SK-N-SH (cell line): ENCODE results near the gene WNK2. TPM values are rescaled to one million over a fixed set of nuclear protein-coding genes. Genes with fewer than 3 reads are reported as not detected.

ENCODE experiments used
- CTCF ChIA-PET: fragments of 300-600, 350-600 bp; formaldehyde crosslinking; extraction: SDS; loops from one replicate; lab custom pipeline; 2021; lab: Yijun Ruan, JAX
- POLR2A ChIA-PET: fragments of 350-600 bp; sonication (Branson Sonifier 250); formaldehyde crosslinking; extraction: SDS; loops from one replicate; lab custom pipeline; 2020; ENCODE audit warnings: antibody characterized with exemption, inconsistent platforms; lab: Yijun Ruan, JAX
- DNase-seq: peaks from one replicate; pipeline ENCODE4 v3.0.0; 2012
- H2AFZ ChIP-seq: fragments of 200-600 bp; sonication (generic); 2 replicates; pipeline ENCODE4 v1.8.1; 2016; ENCODE audit warnings: antibody characterized with exemption, mild to moderate bottlenecking, low read depth
- H3F3A ChIP-seq: fragments of 200-600 bp; sonication (generic); replicated peaks from 2 replicates; pipeline ENCODE3; 2016; ENCODE audit warnings: antibody characterized with exemption, mild to moderate bottlenecking; ENCODE audit not compliant: insufficient read depth
- H3K27ac ChIP-seq, 2 experiments: fragments of 200-500 bp in 1 of 2; fragments of 200-600 bp in 1 of 2; sonication (Bioruptor generic) in 1 of 2; sonication (generic), shearing (Covaris generic) in 1 of 2; 2 replicates each; pipeline versions ENCODE4 v1.5.1 to v1.6.1; 2014 to 2016; ENCODE audit warnings: low read depth in 2 of 2, inconsistent platforms in 1 of 2, low read length in 1 of 2, mild to moderate bottlenecking in 1 of 2, mixed read lengths in 1 of 2
- H3K27me3 ChIP-seq: fragments of 200-600 bp; sonication (generic), shearing (Covaris generic); 2 replicates; pipeline ENCODE4 v1.6.1; 2016; ENCODE audit warnings: mixed run types; ENCODE audit not compliant: insufficient read depth
- H3K36me3 ChIP-seq, 2 experiments: fragments of 200-500 bp in 1 of 2; fragments of 200-600 bp in 1 of 2; sonication (Bioruptor generic) in 1 of 2; sonication (generic) in 1 of 2; replicated peaks in 1 of 2; 2 replicates each; pipeline versions ENCODE3 to v1.5.1; 2014 to 2016; ENCODE audit warnings: low read length in 1 of 2, mild to moderate bottlenecking in 1 of 2; ENCODE audit not compliant: insufficient read depth in 2 of 2, control insufficient read depth in 1 of 2
- H3K4me1 ChIP-seq, 2 experiments: fragments of 200-500 bp in 1 of 2; fragments of 200-600 bp in 1 of 2; sonication (Bioruptor generic) in 1 of 2; sonication (generic), shearing (Covaris generic) in 1 of 2; 2 replicates each; pipeline versions ENCODE4 v1.5.1 to v1.6.1; 2014 to 2016; ENCODE audit warnings: low read depth in 1 of 2, low read length in 1 of 2, mixed run types in 1 of 2; ENCODE audit not compliant: insufficient read depth in 2 of 2, control insufficient read depth in 1 of 2
- H3K4me2 ChIP-seq: fragments of 200-600 bp; sonication (generic), shearing (Covaris generic); 2 replicates; pipeline ENCODE4 v1.6.1; 2017; ENCODE audit warnings: mixed run types
- H3K4me3 ChIP-seq, 2 experiments: fragments of 200-500 bp in 1 of 2; fragments of 200-600 bp in 1 of 2; sonication (Bioruptor generic) in 1 of 2; sonication (generic), shearing (Covaris generic) in 1 of 2; 2 replicates each; pipeline versions ENCODE4 v1.5.1 to v1.8.1; 2014 to 2016; ENCODE audit warnings: low read depth in 2 of 2, inconsistent platforms in 1 of 2, low read length in 1 of 2, mild to moderate bottlenecking in 1 of 2, mixed read lengths in 1 of 2, moderate library complexity in 1 of 2
- H3K79me2 ChIP-seq: fragments of 200-600 bp; sonication (generic); 2 replicates; pipeline ENCODE4 v1.8.1; 2017; ENCODE audit warnings: mild to moderate bottlenecking; ENCODE audit not compliant: insufficient read depth
- H3K9ac ChIP-seq: fragments of 200-600 bp; sonication (generic); 2 replicates; pipeline ENCODE4 v1.6.1; 2017; ENCODE audit warnings: mixed run types
- H3K9me2 ChIP-seq: fragments of 200-600 bp; sonication (generic); 2 replicates; pipeline ENCODE4 v1.6.1; 2017; ENCODE audit warnings: mixed run types
- H3K9me3 ChIP-seq: fragments of 200-600 bp; sonication (generic); 2 replicates; pipeline ENCODE4 v1.6.1; 2017; ENCODE audit warnings: mixed run types, mild to moderate bottlenecking, moderate library complexity
- H4K20me1 ChIP-seq: fragments of 200-600 bp; sonication (generic); 2 replicates; pipeline ENCODE4 v1.6.1; 2017; ENCODE audit warnings: mild to moderate bottlenecking, mixed run types; ENCODE audit not compliant: insufficient read depth
- CHD2 ChIP-seq: fragments of 150-350 bp; IDR thresholded peaks from 2 replicates; pipeline ENCODE4 v1.6.1; 2018; ENCODE audit warnings: low read length; ENCODE audit not compliant: partially characterized antibody
- ELF1 ChIP-seq: IDR thresholded peaks from 2 replicates; pipeline ENCODE4 v1.4.0; 2012
- EZH2phosphoT487 ChIP-seq: fragments of 200-600 bp; sonication (generic); IDR thresholded peaks from 2 replicates; pipeline ENCODE4 v1.6.1; 2017; ENCODE audit warnings: low read depth, mixed run types, mild to moderate bottlenecking, antibody characterized with exemption, moderate library complexity, borderline replicate concordance
- FOSL2 ChIP-seq: IDR thresholded peaks from 2 replicates; pipeline ENCODE4 v1.4.0; 2012; ENCODE audit warnings: low read depth, mild to moderate bottlenecking, moderate library complexity, borderline replicate concordance
- FOXJ3 ChIP-seq: sonication (generic); formaldehyde crosslinking; IDR thresholded peaks from 2 replicates; pipeline ENCODE4 v1.5.1; 2020; ENCODE audit warnings: mild to moderate bottlenecking, missing genetic modification reagents
- JUND ChIP-seq: IDR thresholded peaks from 2 replicates; pipeline ENCODE4 v1.4.0; 2012
- RAD21 ChIP-seq: IDR thresholded peaks from 2 replicates; pipeline ENCODE4 v1.6.1; 2012; ENCODE audit warnings: mild to moderate bottlenecking, low read length
- RFX5 ChIP-seq: IDR thresholded peaks from 2 replicates; pipeline ENCODE4 v1.6.1; 2012; ENCODE audit warnings: mild to moderate bottlenecking, improper control_type of control experiment, low read length
- RXRA ChIP-seq: IDR thresholded peaks from 2 replicates; pipeline ENCODE4 v1.4.0; 2012; ENCODE audit warnings: low read depth, mild to moderate bottlenecking, borderline replicate concordance
- SIN3A ChIP-seq: IDR thresholded peaks from 2 replicates; pipeline ENCODE4 v1.6.1; 2012; ENCODE audit warnings: low read depth, mild to moderate bottlenecking, low read length, moderate library complexity, borderline replicate concordance
- SMC3 ChIP-seq: IDR thresholded peaks from 2 replicates; pipeline ENCODE4 v1.6.1; 2012; ENCODE audit warnings: low read depth, low read length, improper control_type of control experiment
- TCF12 ChIP-seq: IDR thresholded peaks from 2 replicates; pipeline ENCODE4 v1.4.0; 2012
- TEAD4 ChIP-seq: IDR thresholded peaks from 2 replicates; pipeline ENCODE4 v1.4.0; 2012; ENCODE audit warnings: mild to moderate bottlenecking, borderline replicate concordance; ENCODE audit not compliant: insufficient read depth
- YY1 ChIP-seq: IDR thresholded peaks from 2 replicates; pipeline ENCODE4 v1.4.0; 2012; ENCODE audit warnings: low read depth, mild to moderate bottlenecking
- WGBS: methylation state at CpG from one replicate; pipeline ENCODE4 v1.1.6; 2017; ENCODE audit warnings: low lambda C conversion rate; 5-methylcytosine and 5-hydroxymethylcytosine counted together
- polyA plus RNA-seq, 3 experiments: library from polyadenylated mRNA; depleted of rRNA; stranded (reverse); fragments of >200 nt; gene quantifications; 2 replicates each; pipeline ENCODE4 v1.2.3, GENCODE V29; 2012
- TF ChIP-seq, protein P1 (sequence below): IDR thresholded peaks from 2 replicates; pipeline ENCODE4 v1.4.0; 2012; ENCODE audit warnings: low read depth, borderline replicate concordance
- TF ChIP-seq, protein P2 (sequence below): IDR thresholded peaks from 2 replicates; pipeline ENCODE4 v1.4.0; 2012; ENCODE audit warnings: low read depth
- TF ChIP-seq, protein P3 (sequence below): IDR thresholded peaks from 2 replicates; pipeline ENCODE4; 2012
- TF ChIP-seq, protein P4 (sequence below): IDR thresholded peaks from 2 replicates; pipeline ENCODE4 v1.4.0; 2012; ENCODE audit warnings: low read depth, borderline replicate concordance

The WNK2 gene
- polyA plus RNA-seq, 1 of the 3 experiments (the other 2 are of a cell fraction), result 0.12 TPM

DNA sequence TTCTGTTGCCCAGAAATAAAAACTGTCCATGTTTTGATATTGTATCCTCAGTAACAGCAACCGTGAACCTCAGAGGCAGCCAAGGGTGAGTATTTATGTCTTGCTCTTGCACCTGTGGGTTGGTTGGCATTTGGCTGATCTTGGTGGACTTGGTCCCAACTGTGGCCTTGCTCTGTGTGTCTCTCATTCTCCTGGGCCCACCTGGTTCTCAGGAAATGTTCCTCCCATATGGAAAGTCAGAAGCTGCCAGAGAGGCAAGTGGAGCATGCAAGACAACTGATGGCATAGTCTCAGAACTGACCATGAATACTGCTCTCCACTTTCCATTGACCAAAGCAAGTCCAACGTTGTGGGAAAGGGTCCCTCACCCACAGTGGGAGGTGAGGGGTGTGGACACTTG is 36.3 kb upstream of the WNK2 start (continued):
- TF ChIP-seq, protein P1, sequence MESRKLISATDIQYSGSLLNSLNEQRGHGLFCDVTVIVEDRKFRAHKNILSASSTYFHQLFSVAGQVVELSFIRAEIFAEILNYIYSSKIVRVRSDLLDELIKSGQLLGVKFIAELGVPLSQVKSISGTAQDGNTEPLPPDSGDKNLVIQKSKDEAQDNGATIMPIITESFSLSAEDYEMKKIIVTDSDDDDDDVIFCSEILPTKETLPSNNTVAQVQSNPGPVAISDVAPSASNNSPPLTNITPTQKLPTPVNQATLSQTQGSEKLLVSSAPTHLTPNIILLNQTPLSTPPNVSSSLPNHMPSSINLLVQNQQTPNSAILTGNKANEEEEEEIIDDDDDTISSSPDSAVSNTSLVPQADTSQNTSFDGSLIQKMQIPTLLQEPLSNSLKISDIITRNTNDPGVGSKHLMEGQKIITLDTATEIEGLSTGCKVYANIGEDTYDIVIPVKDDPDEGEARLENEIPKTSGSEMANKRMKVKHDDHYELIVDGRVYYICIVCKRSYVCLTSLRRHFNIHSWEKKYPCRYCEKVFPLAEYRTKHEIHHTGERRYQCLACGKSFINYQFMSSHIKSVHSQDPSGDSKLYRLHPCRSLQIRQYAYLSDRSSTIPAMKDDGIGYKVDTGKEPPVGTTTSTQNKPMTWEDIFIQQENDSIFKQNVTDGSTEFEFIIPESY, result no peak
- TF ChIP-seq RFX5, result no peak
- TF ChIP-seq ELF1, result no peak
- TF ChIP-seq FOSL2, result no peak
- no peak for TF ChIP-seq RXRA
- TF ChIP-seq, protein P2, sequence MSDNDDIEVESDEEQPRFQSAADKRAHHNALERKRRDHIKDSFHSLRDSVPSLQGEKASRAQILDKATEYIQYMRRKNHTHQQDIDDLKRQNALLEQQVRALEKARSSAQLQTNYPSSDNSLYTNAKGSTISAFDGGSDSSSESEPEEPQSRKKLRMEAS, result no peak
- TF ChIP-seq SMC3, result no peak
- no peak for TF ChIP-seq YY1

DNA sequence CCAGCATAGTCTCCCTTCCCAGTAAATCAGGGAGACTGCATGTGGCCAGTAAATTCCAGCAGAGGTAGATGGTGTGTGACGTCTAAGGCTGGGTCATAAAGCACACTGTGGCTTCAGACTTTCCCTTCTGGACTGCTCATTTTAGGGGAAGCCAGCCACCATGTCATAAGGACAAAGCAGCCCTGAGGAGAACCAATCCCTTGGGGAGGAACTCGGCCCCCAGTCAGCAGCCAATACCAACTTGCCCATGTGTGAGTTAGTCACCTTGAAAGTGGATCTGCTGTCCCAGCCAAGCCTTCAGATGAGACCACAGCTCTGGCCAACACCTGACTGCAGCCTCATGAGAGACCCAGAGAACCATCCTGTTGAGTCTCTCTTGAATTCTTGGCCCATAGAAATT is 35.2 kb upstream of the WNK2 start:
- Histone ChIP-seq H3K4me3 (no peak overlapping the region), H3K27ac (no peak overlapping the region), H3K9ac (no peak overlapping the region), H3K79me2 (no peaks in the 10 kb centered on the region), H3K4me2 (no peak overlapping the region), H3K4me1 (peaks cover 0 to 9% of the 10 kb centered on the region in 2 experiments; a peak in 1 of 4 replicates), H3K27me3 (no peaks in the 10 kb centered on the region), H3F3A (no peaks in the 10 kb centered on the region), H2AFZ (no peak overlapping the region), H3K9me3 (no peaks in the 10 kb centered on the region), H3K36me3 (no peaks in the 10 kb centered on the region), H3K9me2 (no peaks in the 10 kb centered on the region), H4K20me1 (no peaks in the 10 kb centered on the region)
- no peak for TF ChIP-seq FOXJ3 (CRISPR knock-in tag)
- no peak for TF ChIP-seq CHD2
- no peak for TF ChIP-seq SIN3A
- TF ChIP-seq, protein P3, sequence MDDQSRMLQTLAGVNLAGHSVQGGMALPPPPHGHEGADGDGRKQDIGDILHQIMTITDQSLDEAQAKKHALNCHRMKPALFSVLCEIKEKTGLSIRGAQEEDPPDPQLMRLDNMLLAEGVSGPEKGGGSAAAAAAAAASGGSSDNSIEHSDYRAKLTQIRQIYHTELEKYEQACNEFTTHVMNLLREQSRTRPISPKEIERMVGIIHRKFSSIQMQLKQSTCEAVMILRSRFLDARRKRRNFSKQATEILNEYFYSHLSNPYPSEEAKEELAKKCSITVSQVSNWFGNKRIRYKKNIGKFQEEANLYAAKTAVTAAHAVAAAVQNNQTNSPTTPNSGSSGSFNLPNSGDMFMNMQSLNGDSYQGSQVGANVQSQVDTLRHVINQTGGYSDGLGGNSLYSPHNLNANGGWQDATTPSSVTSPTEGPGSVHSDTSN, result no peak
- no peak for TF ChIP-seq ELF1
- TF ChIP-seq EZH2phosphoT487, result no peak
- TF ChIP-seq, protein P4, sequence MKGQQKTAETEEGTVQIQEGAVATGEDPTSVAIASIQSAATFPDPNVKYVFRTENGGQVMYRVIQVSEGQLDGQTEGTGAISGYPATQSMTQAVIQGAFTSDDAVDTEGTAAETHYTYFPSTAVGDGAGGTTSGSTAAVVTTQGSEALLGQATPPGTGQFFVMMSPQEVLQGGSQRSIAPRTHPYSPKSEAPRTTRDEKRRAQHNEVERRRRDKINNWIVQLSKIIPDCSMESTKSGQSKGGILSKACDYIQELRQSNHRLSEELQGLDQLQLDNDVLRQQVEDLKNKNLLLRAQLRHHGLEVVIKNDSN, result no peak
- no peak for TF ChIP-seq TEAD4
- no peak for TF ChIP-seq JUND
- no peak for TF ChIP-seq FOSL2
- TF ChIP-seq RAD21, result no peak
- no peak for TF ChIP-seq RXRA
- TF ChIP-seq TCF12, result no peak
- CTCF ChIA-PET, result no interaction called here
- 53% methylated on average over 2 of the region's 2 CpGs for WGBS
- POLR2A ChIA-PET, result no interaction called here
- no peak for DNase-seq
